H54 (cell line): ENCODE measurements around the gene TNS1.

Experiments used
- DNase-seq: peaks from one replicate; pipeline ENCODE4 v3.0.0; 2011; ENCODE audit warnings: low spot score, mixed read lengths; ENCODE audit not compliant: insufficient read length
- FAIRE-seq: peaks from 3 replicates; lab custom pipeline; 2011; peaks lifted over from hg19 to GRCh38; lab: Jason Lieb, UNC
- POLR2A ChIP-seq: IDR thresholded peaks from 2 replicates; pipeline ENCODE4 v1.6.1; 2011; ENCODE audit warnings: low read depth, mild to moderate bottlenecking, low read length

The TNS1 gene

DNA sequence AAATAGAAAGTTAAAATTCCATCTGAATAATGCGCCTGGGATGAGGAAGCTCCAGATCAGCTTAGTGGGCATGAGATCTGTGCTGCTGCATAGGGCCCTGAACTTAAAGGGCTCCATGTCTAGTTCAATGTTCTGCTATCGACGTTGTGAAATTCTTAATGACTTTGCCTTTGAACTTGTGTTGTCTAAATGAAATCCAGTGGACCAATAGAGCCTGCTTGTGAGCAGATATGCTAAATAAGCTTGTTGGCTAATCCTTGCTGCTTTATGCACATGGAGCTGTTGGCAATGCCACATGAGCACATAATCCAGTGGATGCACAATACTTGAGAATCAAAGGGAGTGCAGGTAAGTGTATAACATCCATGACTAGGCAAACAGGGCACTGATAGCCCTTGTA lies 228.6 kb downstream of the TNS1 start:
- no peak for TF ChIP-seq POLR2A
- FAIRE-seq: no peak
- DNase-seq: no peak

DNA sequence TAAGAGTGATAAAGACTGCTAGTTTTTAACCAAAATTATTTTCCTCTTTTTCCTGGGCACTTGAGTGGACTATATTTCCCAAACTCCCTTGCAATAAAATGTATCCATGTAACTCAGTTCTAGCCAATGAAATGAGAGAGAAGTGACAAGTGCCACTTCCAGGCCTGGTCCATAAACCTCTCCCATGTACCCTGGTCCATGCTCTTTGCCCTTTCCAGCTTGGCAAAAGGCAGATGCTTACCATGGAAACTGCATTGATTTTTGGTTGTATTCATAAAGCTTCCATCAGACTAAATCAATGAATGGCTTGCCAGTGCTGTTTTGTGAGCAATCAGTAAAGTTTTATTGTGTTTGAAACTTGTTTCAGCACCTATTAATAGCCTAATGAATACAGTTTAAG lies 229.3 kb downstream of the TNS1 start:
- DNase-seq (no peak), FAIRE-seq (no peak)
- no peak for TF ChIP-seq POLR2A

DNA sequence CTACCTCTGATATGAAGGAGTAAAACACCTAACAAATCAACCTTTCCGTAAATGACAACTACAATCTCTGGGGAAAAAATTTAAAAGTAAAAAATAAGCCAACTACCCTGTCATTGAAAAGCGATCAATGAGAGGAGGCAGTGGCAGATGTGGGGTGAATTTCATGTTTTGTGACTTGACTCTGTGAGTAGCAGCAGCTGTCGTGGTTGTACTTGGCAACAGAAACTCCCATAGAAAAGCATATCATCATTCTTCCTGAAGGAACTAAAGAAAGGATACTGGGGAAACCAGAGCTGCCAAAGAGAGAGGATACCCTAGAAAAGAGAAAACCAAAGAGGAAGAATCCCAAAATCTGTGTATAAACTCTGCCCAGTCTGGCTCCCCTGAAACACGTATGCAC lies 236.4 kb downstream of the TNS1 start:
- FAIRE-seq: no peak

DNA sequence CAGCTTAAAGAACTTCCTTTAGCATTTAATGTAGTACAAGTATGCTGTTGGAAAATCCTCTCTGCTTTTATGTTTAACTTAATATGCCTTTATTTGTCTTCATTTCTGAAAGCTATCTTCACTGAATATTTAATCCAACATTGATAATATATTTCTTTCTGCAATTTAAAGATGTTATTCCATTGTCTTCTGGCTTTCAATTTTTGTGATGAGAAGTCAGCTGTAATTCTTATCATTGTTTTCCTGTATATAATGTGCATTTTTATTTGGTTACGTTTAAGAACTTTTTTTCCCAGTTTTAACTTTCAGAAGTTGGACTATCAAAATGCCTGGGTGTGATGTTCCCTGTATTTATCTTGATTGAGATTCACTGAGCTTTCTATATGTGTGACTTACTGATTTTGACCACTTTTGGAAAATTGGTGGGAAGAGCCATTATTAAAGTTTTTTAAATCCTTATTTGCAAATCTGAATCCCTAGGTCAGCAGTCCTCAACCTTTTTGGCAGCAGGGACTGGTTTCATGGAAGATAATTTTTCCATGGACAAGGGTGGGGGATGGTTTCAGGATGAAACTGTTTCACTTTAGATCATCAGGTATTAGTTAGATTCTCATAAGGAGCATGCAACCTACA lies 241.0 kb downstream of the TNS1 start:
- TF ChIP-seq POLR2A: no peak
- no peak for FAIRE-seq
- DNase-seq: no peak

More for the DNA sequence above, 236.4 kb downstream of the TNS1 start:
- no peak for TF ChIP-seq POLR2A
- no peak for DNase-seq

DNA sequence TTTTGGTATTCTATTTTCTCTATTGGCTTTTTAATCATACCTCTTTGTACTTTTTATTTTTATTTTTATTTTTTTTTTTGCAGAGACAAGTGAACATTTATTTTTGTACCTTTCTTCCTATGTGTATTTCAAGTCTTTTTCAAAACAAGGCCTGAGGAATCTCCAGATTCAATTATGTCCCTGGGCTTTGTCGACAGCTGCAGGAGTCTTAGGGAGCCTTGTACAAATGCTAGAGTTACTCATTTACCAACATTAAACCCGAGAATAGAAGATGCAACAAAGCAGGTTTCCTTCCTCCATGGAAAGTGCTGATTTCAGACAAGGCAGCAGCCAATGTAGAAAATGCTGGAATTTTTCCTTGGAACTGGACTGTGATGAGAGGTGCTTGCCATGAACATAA lies 242.8 kb downstream of the TNS1 start:
- FAIRE-seq (no peak), DNase-seq (no peak)
- no peak for TF ChIP-seq POLR2A

DNA sequence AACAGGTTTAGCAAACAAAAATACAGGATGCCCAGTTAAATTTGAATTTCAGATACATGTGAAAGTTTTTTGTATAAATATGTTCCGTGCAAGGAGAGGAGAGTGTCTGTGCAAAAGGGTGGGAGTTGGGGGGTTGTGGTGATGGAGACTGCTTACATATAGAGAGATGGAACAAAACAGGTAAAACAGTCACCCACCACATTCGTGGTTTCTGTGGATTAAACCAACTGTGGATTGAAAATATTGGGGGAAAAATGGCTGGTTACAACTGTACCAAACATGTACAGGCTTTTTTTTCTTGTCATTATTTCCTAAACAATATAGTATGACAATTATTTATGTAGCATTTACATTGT lies 245.7 kb downstream of the TNS1 start:
- FAIRE-seq (no peak), DNase-seq (no peak)
- TF ChIP-seq POLR2A: no peak

DNA sequence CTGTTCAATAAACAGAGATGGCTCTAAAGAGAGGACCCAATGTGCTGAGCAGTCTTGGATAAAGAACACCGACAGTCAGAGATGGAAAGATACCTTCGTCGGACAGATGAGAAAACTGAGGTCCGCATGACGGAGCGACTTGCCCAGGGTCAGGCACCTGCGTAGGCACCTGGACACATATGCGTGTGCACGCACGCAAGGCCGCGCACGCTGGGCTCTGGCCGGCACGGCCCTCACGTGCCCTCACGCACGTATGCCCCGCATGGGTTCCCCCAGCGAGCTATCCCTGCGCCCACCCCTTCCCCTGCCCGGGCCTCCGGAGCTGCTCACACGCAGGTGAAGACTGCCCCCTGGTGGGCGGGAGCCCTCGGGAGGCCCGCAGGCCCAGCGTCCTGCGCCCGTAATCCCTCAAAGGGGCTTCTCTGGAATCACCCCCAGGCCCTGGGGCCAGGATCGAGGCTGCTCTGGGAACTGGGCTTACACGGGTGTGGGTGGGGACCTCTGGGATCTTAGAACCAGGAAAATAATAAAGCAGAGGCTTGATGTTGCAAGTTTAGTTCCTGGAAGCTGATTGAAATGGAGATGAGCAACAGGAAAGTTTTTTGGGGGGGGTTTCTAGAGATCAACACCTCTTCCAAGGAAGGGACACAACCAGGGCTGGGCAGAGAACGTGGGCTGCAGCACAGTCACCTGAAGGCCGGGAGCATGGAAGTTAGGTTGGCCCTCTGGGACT lies 246.3 kb downstream of the TNS1 start:
- FAIRE-seq (no peak), DNase-seq (peak; percentile 61)
- no peak for TF ChIP-seq POLR2A

DNA sequence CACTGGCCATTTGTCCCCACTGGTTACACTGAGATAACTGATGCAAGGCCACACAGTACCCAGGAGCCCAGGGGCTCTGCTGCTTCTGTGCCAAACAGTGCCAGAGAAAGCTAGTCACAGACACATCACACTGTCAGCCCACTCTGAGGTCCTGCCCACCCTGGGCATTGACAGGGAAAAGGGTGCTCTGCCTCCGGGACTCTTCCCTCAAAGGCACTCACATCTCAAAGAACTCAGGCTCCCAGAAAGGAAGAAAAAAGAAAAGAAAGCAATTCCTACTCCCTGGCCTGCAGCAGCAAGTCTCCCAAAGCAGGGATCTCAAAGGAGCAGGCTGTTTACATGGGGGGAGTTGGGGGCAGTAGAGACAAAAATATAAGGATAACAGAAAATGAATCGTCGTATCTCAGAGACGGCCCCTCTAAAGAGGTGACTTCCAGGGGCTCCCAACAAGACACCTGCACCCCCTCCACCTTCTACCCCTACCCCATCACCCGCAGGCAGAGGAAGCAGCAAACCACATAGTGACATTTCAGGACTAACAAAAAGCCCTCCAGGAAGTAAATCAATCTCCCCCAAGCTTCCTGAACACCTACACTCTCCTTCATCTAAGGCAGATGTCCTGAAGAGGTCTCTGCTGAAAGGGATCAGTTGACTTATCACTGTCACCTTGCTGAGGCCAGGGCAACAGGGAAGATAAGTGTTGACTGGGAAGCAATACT lies 247.6 kb downstream of the TNS1 start:
- FAIRE-seq: no peak
- TF ChIP-seq POLR2A: no peak

DNA sequence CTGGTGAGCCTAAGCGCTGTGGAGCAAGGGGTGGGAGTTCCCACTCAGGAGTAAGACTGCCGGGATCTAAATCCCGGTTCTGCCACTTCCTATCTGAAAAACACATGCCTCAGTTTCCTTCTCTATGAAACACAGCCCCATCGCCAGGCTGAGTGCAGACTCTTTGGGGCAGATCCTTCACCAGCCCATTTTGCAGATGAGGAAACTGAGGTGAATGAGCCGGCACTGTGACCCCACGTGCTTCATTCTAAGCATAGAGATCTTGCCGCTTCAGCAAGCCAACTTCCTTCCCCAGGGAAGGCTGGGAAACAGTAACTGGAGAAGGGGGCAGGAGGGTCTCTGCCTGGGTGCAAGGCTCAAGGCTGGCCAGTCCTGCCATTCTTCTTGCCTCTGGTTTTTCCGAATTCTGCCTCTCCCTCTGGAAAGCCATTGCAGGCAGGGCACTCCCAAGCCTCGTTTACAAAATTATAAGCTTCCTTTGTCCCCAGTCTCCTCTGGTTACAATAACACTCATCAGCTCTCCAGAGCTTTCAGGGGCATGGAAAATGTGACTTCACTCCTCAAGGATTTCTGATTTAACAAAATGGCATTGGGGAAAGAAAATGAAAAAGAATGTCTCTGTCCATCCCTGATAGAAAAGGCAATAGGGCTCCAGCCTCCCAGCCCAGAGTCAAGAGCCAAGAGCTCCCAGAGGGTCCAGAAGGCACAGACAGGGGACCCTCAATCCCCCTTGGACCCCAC lies 249.2 kb downstream of the TNS1 start:
- FAIRE-seq (no peak), DNase-seq (no peak)
- TF ChIP-seq POLR2A: no peak

More for the DNA sequence above, 247.6 kb downstream of the TNS1 start:
- no peak for DNase-seq

DNA sequence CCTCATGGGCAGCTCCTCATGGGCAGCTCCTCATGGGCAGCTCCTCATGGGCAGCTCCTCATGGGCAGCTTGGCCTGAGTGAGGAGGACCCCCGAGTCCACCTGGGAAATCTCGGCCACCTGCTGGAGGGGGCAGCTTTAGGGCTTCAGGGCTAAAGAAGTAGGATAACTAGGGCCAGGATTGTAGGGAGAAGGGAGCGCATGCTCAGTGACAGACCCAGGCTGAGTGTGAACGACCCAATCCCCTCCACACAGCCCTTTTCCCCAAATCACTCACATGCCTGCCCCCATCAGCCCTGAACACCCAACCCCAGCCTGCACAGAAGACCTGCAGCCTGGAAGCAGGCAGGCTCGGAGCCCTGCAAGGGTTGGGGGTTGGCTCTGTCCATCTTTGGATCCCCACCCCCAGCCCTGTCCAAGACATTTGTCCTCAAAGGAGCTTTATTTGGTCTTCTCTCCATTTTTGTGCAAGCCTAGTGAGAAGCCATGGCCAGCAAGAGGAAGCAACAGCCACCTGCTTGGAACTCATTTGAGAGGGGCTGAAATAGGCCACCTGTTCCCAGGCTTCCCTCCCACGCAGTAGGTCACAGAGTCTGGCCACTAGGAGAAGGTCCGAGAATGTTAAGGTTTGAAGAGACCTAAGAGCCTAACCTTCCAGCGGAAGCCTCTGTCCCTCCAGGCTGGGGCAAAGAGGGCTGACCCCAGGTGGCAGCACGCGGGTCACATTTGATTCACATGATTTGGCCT lies 249.9 kb downstream of the TNS1 start:
- no peak for FAIRE-seq
- DNase-seq: no peak
- no peak for TF ChIP-seq POLR2A

DNA sequence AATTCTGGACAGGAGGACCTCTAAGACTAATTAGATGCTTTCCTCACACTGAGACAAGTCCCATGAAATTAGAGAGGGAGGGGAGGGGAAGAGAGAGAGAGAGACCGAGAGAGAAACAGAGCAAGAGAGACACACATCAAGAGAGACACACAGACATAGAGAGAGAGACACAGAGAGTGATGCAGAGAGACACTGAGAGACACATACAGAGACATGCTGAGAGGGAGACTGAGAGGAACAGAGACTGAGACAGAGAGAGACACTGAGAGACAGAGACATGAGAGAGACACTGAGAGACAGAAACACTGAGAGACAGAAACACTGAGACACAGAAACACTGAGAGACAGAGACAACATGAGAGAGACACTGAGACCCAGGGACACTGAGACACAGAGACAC lies 250.8 kb downstream of the TNS1 start:
- TF ChIP-seq POLR2A: no peak
- no peak for DNase-seq
- FAIRE-seq: no peak

DNA sequence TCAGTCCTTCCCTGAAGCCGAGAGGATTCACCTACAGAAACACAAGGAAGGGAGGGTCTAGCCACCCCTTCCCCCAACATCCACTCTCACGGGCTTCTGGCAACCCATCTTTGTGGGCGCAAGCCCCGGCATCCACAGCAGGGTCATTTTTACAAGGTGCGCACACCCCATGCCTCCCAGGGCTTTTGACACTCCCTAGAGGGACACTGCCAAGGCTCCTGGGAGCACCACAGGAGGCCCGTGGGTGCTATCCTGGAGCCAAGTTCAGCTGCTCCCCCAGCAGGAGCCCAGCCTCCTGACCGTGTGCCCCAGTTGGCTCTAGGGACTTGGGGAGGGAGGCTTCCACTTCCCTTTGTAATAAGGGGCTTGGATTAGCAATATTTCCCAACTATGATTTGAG lies 251.6 kb downstream of the TNS1 start:
- DNase-seq: no peak
- TF ChIP-seq POLR2A: no peak
- FAIRE-seq: no peak
